Measurements from ENCODE around the gene ANKHD1.
A peak's percentile ranks its signal among the peaks of the same experiment; 100 is the strongest.

Gene ANKHD1, protein sequence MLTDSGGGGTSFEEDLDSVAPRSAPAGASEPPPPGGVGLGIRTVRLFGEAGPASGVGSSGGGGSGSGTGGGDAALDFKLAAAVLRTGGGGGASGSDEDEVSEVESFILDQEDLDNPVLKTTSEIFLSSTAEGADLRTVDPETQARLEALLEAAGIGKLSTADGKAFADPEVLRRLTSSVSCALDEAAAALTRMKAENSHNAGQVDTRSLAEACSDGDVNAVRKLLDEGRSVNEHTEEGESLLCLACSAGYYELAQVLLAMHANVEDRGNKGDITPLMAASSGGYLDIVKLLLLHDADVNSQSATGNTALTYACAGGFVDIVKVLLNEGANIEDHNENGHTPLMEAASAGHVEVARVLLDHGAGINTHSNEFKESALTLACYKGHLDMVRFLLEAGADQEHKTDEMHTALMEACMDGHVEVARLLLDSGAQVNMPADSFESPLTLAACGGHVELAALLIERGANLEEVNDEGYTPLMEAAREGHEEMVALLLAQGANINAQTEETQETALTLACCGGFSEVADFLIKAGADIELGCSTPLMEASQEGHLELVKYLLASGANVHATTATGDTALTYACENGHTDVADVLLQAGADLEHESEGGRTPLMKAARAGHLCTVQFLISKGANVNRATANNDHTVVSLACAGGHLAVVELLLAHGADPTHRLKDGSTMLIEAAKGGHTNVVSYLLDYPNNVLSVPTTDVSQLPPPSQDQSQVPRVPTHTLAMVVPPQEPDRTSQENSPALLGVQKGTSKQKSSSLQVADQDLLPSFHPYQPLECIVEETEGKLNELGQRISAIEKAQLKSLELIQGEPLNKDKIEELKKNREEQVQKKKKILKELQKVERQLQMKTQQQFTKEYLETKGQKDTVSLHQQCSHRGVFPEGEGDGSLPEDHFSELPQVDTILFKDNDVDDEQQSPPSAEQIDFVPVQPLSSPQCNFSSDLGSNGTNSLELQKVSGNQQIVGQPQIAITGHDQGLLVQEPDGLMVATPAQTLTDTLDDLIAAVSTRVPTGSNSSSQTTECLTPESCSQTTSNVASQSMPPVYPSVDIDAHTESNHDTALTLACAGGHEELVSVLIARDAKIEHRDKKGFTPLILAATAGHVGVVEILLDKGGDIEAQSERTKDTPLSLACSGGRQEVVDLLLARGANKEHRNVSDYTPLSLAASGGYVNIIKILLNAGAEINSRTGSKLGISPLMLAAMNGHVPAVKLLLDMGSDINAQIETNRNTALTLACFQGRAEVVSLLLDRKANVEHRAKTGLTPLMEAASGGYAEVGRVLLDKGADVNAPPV (N-terminal part only)

DNA sequence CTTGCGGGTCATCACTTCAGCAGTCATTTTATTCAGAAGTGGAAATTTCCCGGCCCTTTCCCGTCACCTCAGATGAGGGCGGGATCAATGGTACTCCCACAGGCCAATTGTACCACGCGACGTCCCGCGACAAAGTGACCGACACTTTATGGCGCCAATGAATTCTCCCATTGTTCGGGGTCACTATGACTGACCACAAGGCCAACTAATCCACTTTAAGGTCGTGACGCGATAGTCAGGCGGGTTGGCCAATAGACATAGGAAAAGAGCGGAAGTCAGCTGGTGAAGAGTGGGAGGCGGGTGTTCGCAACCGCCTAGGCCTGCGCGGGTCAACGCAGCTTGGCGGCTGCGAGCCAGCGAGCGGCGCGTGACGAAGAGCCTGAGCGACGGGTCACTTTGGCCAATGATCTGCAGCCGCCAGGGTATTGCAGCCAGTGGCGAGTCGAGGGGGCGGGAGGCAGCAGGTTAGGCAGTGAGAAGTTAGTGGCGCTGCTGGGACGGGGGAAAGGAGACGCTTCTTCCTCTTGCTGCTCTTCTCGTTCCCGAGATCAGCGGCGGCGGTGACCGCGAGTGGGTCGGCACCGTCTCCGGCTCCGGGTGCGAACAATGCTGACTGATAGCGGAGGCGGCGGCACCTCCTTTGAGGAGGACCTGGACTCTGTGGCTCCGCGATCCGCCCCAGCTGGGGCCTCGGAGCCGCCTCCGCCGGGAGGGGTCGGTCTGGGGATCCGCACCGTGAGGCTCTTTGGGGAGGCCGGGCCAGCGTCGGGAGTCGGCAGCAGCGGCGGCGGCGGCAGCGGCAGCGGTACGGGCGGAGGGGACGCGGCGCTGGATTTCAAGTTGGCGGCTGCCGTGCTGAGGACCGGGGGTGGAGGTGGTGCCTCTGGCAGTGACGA is at the start of gene ANKHD1:
Gene ANKHD1, plus strand, starts transcription at position 472 of the 896 bp plus-strand sequence. Its CDS starts 135 bp downstream, at position 607.
- Histone ChIP-seq H3K9me3 (ENCODE audit: insufficient read depth, low read length) (no peaks in the 10 kb centered on the region), H3K79me2 (ENCODE audit: low read length) (peaks cover 68% of the 10 kb centered on the region), H3K27ac (ENCODE audit: low read length) (peak within 1 kb of the TSS; percentile 86)

DNA sequence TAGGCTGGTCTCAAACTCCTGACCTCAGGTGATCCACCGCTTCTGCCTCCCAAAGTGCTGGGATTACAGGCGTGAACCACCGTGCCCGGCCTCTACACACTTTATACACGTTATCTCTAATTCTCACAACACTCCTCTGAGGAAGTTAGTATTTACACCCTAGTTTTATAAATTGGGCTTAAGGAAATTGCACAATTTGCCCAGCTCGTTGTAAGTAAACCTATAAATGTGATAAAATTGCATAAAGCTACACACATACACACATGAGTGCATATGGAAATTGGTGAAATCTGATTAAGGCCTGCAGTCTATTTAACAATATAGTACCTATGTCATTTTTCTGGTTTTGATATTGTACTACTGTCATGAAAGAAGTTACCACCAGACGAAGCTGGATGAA is 46.1 kb upstream of the ANKHD1 start:
- Histone ChIP-seq H4K20me1 (ENCODE audit: insufficient read depth, low read length) (no peaks in the 10 kb centered on the region), H2AFZ (ENCODE audit: low read depth, low read length) (no peak overlapping the region), H3K79me2 (ENCODE audit: low read length) (no peaks in the 10 kb centered on the region), H3K9ac (ENCODE audit: low read length) (no peak overlapping the region), H3K36me3 (replicated peaks; ENCODE audit: low read depth, low read length) (no peaks in the 10 kb centered on the region), H3K27me3 (ENCODE audit: low read depth, low read length) (peaks cover under 1% of the 10 kb centered on the region; the same call in 1 of the 2 replicates), H3K4me3 (ENCODE audit: low read length) (no peak overlapping the region), H3K4me1 (ENCODE audit: low read length) (peaks cover 11% of the 10 kb centered on the region), H3K4me2 (ENCODE audit: low read length) (no peak overlapping the region), H3K9me3 (ENCODE audit: insufficient read depth, low read length) (no peaks in the 10 kb centered on the region), H3K27ac (ENCODE audit: low read length) (no peak overlapping the region)
- no peak for TF ChIP-seq EZH2phosphoT487 (IDR thresholded peaks at IDR 0.05; ENCODE audit: low read depth)
- TF ChIP-seq, protein P1, sequence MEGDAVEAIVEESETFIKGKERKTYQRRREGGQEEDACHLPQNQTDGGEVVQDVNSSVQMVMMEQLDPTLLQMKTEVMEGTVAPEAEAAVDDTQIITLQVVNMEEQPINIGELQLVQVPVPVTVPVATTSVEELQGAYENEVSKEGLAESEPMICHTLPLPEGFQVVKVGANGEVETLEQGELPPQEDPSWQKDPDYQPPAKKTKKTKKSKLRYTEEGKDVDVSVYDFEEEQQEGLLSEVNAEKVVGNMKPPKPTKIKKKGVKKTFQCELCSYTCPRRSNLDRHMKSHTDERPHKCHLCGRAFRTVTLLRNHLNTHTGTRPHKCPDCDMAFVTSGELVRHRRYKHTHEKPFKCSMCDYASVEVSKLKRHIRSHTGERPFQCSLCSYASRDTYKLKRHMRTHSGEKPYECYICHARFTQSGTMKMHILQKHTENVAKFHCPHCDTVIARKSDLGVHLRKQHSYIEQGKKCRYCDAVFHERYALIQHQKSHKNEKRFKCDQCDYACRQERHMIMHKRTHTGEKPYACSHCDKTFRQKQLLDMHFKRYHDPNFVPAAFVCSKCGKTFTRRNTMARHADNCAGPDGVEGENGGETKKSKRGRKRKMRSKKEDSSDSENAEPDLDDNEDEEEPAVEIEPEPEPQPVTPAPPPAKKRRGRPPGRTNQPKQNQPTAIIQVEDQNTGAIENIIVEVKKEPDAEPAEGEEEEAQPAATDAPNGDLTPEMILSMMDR (IDR thresholded peaks at IDR 0.05; ENCODE audit: low read depth, low read length): no peak

More for the DNA sequence above, at the start of gene ANKHD1:
- Histone ChIP-seq H3K27me3 (ENCODE audit: low read depth, low read length) (no peaks in the 10 kb centered on the region), H3K4me3 (ENCODE audit: low read length) (peak within 1 kb of the TSS; percentile 99), H4K20me1 (ENCODE audit: insufficient read depth, low read length) (peaks cover 38% of the 10 kb centered on the region), H3K9ac (ENCODE audit: low read length) (peak within 1 kb of the TSS; percentile 91), H3K4me1 (ENCODE audit: low read length) (peaks cover 20% of the 10 kb centered on the region), H3K36me3 (replicated peaks; ENCODE audit: low read depth, low read length) (no peaks in the 10 kb centered on the region), H2AFZ (ENCODE audit: low read depth, low read length) (peak within 1 kb of the TSS; percentile 88), H3K4me2 (ENCODE audit: low read length) (peak within 1 kb of the TSS; percentile 92)
- TF ChIP-seq, protein P1 (IDR thresholded peaks at IDR 0.05; ENCODE audit: low read depth, low read length): no peak
- no peak for TF ChIP-seq EZH2phosphoT487 (IDR thresholded peaks at IDR 0.05; ENCODE audit: low read depth)

DNA sequence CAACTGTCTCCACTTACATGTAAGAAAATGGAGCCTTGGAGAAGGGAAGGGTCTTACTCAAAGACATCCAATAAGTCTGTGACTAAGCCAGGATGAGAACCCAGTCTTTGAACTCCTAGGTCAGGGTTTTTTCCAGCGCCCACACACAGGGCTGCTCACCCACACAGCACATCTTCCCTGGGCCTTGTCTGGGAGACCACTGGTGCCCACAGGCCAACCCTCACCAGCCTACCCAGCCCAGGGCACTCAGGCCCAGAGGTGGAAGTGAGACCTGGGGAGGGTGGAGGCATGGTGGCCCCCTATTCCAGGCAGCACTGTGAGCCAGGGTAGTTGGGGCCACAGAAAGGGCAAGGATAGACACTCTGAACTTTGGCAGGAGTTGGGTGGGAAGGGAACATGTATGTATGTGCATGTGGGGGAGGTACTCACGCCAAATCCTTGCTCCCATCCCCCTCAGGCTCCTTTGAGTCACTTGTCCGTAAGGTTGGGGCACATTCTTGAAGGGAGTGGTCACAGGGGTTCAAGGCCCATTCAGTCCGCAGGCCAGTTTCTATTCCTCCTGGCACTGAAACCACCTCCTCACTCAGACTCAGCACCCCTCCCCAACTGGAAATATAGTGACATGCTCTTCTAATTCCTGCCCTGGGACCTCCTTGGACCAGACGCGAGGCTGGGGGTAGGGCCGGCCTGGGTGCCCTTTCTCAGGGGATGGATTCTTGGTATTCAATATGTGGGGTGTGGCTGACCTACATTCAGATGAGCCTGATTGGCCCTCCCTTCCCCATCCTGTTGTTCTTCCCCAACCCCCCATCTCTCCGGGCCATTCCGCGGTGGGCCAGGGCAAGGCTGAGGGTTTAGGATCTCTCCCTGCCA is 44.5 kb upstream of the ANKHD1 start:
- H3K4me1 ChIP-seq (ENCODE audit: low read length): peaks cover 9% of the 10 kb centered on the region
- peak overlapping the region; percentile 87 for H2AFZ ChIP-seq (ENCODE audit: low read depth, low read length)
- no peak for TF ChIP-seq EZH2phosphoT487 (IDR thresholded peaks at IDR 0.05; ENCODE audit: low read depth)
- TF ChIP-seq, protein P1 (IDR thresholded peaks at IDR 0.05; ENCODE audit: low read depth, low read length): no peak
- no peaks in the 10 kb centered on the region for H3K9me3 ChIP-seq (ENCODE audit: insufficient read depth, low read length)
- peak overlapping the region; percentile 74 for H3K4me3 ChIP-seq (ENCODE audit: low read length)
- H3K4me2 ChIP-seq (ENCODE audit: low read length): peak overlapping the region; percentile 98
- no peaks in the 10 kb centered on the region for H3K36me3 ChIP-seq (replicated peaks; ENCODE audit: low read depth, low read length)
- H3K79me2 ChIP-seq (ENCODE audit: low read length): no peaks in the 10 kb centered on the region
- H3K27me3 ChIP-seq (ENCODE audit: low read depth, low read length): no peaks in the 10 kb centered on the region
- H3K27ac ChIP-seq (ENCODE audit: low read length): no peak overlapping the region
- H4K20me1 ChIP-seq (ENCODE audit: insufficient read depth, low read length): no peaks in the 10 kb centered on the region
- H3K9ac ChIP-seq (ENCODE audit: low read length): peak overlapping the region; percentile 32; the same call in 1 of the 2 replicates
